SK-N-SH (cell line): ENCODE data around the gene USB1.

Experiments used
- CTCF ChIP-seq: fragments of 200-600 bp; sonication (generic); IDR thresholded peaks from 2 replicates; pipeline ENCODE4 v1.6.1; 2017; ENCODE audit warnings: antibody characterized with exemption, mild to moderate bottlenecking, moderate library complexity
- EP300 ChIP-seq, 2 experiments: IDR thresholded peaks; 2 replicates each; pipeline versions ENCODE4 v1.4.0 to v1.6.1; 2012; ENCODE audit warnings: borderline replicate concordance in 1 of 2, low read depth in 1 of 2, low read length in 1 of 2
- FOXJ3 ChIP-seq: sonication (generic); formaldehyde crosslinking; IDR thresholded peaks from 2 replicates; pipeline ENCODE4 v1.5.1; 2020; ENCODE audit warnings: mild to moderate bottlenecking, missing genetic modification reagents
- POLR2AphosphoS5 ChIP-seq: IDR thresholded peaks from 2 replicates; pipeline ENCODE4 v1.6.1; 2012; ENCODE audit warnings: low read depth, low read length
- RAD21 ChIP-seq: IDR thresholded peaks from 2 replicates; pipeline ENCODE4 v1.6.1; 2012; ENCODE audit warnings: mild to moderate bottlenecking, low read length
- RCOR1 ChIP-seq: fragments of 150-350 bp; IDR thresholded peaks from 2 replicates; pipeline ENCODE4 v1.6.1; 2017; ENCODE audit warnings: antibody characterized with exemption, low read length
- RFX5 ChIP-seq: IDR thresholded peaks from 2 replicates; pipeline ENCODE4 v1.6.1; 2012; ENCODE audit warnings: mild to moderate bottlenecking, improper control_type of control experiment, low read length
- TCF12 ChIP-seq: IDR thresholded peaks from 2 replicates; pipeline ENCODE4 v1.4.0; 2012

- TF ChIP-seq CTCF = no peak
- TF ChIP-seq TCF12 = no peak
- TF ChIP-seq POLR2AphosphoS5 = no peak
- no peak for TF ChIP-seq RFX5
- no peak for TF ChIP-seq FOXJ3 (CRISPR knock-in tag)
- TF ChIP-seq RAD21 = no peak
- no peak for TF ChIP-seq RCOR1
- no peak for TF ChIP-seq EP300 (IDR thresholded peaks at IDR 0.05; ENCODE audit: borderline replicate concordance in 1 of 2, low read depth in 1 of 2, low read length in 1 of 2)
Measured at GRCh38 chr16:57964157-57964700, 37.0 kb upstream of the USB1 start.
